GM18907 (cell line): ENCODE data around the gene PPP6R2.

ENCODE experiments used
- ATAC-seq: cut with Tn5 transposase; IDR thresholded peaks from one replicate; pipeline ENCODE4 v1.9.1; 2021; ENCODE audit warnings: mild to moderate bottlenecking, moderate library complexity; ENCODE audit not compliant: unreplicated experiment

The PPP6R2 gene

DNA sequence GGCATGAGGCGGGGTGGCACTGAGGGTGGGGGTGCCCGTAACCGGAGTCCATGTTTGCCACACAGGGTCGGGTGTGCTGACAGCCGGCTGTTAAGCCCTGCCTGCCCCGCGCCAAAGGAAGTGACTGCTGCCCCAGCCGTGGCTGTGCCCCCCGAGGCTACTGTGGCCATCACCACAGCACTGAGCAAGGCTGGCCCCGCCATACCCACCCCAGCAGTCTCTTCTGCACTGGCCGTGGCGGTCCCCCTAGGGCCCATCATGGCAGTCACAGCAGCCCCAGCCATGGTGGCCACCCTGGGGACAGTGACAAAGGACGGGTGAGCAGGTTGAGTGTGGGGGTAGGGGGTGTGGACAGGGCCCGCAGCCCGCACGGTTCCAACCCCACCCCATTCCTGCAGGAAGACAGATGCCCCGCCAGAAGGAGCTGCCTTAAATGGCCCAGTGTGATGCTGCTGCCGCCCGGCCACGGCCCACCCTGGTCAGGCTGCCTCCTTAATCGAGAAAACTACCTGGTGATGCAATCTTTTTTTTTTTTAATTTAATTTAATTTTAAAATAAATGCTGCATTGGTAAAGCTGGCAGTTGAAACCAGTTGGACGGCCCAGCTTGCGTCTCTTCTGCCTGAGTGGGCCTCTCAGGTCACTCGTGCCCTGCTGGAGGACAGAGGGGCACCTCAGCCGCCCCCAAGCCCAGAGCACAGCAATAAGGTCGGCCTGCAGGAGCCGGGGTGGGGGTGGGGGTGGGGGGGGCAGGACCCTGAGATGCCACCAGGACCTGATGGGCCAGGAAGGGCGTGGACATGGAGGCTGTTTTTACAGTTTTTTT is 100.9 kb downstream of the PPP6R2 start:
- no peak for ATAC-seq

GRCh38 chr22:50444663-50445062 is 101.5 kb downstream of the PPP6R2 start:
- no peak for ATAC-seq

GRCh38 chr22:50445071-50445879 is 102.1 kb downstream of the PPP6R2 start:
- no peak for ATAC-seq

DNA sequence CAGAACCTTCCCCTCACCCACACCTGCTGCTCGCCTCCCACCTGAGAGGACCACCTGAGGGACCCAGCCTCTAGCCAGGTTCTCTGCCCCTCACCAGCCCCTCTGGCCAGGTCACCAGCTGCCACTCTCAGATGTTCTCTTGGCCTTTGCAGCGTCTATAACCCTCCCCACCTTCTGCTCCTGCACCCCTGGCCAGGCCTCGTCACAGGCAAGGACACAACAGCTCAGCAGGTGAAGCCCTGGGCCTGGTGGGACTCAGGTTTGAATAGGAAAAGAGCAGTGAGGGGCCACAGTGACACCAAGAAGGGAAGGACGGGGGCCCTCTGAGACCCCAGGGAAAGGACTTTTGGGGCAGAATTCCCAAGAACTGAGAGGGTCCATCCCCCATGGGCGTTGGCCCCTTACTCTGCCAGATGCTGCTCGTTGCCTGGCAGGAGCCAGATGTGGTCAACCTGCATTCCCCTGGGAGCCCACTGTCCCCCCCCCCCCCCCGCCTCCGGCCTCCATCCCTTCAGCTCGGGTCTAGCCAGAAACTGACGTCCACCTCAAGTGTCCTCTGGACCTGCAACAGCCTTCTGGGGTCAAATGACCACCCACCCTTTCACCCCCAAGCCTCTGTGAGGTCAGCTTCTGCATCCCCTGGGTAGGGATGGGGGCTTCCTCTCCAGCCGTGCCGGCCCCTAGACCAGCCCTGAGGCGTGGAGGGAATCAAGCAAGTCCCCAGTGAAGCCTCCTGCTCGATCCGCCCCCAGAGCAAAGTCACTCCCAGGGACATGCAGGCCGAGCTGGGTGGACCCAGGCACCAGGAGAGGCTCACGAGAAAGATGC is 103.0 kb downstream of the PPP6R2 start:
- no peak for ATAC-seq

DNA sequence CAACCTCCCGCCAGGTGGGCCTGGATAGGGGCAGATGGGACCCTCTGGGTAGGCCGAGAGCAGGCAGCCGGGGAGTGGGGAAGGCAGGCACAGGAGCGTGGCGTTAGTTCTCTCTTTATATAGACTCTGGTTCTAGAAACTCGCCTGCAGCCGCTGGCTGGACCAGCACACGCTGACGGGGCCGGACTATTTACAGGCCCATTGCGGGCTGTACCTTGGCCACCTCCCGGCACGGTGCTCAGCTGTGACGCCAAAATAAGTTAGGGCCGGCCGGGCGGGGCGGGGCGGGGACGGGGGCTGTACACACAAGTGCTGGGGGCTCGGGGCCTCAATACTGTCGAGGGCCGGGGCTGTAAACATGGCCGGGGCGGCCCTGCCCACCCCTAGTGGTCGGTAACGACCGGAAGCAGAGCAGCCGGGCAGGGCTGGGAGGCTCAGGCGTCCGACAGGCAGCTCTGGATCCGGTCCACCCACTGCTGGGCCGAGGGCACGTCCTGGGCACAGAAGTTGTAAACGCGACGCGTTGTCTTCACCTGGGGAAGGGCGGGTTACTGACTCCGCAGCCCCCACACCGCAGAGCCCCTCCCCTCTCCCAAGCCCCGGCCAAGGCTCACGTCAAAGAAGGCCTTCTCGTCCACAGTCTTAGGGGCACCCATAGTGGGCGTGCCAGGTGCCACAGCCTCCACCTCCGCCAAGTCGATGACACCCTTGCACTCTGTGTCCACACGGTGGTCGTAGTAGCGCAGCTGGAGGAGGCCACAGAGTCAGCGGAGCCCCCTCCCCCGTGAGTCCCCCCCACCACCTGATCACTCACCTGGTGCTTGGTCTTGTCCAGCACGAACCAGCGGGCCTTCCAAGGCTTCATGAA is 103.8 kb downstream of the PPP6R2 start:
- no peak for ATAC-seq

GRCh38 chr22:50447576-50448551 is 104.7 kb downstream of the PPP6R2 start:
- ATAC-seq = no peak

DNA sequence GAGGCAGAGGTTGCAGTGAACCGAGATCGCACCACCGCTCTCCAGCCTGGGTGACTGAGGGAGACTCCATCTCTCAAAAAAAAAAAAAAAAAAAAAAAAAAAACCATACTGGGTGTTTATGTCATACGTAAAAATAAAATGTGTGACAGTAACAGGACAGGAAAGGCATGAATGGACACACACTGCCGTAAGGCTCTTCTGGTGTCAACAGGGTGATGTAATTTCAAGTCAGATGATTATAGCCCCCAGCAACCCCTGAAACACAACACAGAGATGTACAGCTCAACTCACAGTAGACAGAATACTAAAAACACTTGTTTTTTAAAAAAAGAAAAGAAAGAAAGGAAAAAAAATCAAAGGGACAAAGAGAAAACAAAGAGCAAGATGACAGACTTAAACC is 109.5 kb downstream of the PPP6R2 start:
- ATAC-seq = no peak

GRCh38 chr22:50454556-50455075 is 111.5 kb downstream of the PPP6R2 start:
- no peak for ATAC-seq

GRCh38 chr22:50455201-50455600 is 112.1 kb downstream of the PPP6R2 start:
- ATAC-seq = no peak

DNA sequence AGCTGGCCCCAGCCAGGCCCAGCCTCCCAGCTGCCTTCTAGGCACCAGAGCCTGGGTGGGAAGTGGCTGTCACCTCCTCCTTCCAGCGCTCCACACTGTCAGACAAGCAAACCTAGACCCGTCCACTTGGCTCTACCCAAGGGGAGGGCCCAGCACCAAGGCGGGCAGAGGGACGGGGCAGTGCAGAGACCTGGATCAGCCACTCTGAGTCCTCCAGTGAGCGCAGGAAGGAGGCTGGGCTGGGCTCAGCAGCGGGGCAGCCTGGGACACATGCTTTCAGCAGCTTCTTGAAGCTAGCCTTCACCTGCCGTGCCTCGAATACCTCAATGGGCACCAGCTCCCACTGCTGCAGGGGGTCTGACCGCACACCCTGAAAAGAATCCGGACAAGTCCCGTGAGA is 112.9 kb downstream of the PPP6R2 start:
- no peak for ATAC-seq

DNA sequence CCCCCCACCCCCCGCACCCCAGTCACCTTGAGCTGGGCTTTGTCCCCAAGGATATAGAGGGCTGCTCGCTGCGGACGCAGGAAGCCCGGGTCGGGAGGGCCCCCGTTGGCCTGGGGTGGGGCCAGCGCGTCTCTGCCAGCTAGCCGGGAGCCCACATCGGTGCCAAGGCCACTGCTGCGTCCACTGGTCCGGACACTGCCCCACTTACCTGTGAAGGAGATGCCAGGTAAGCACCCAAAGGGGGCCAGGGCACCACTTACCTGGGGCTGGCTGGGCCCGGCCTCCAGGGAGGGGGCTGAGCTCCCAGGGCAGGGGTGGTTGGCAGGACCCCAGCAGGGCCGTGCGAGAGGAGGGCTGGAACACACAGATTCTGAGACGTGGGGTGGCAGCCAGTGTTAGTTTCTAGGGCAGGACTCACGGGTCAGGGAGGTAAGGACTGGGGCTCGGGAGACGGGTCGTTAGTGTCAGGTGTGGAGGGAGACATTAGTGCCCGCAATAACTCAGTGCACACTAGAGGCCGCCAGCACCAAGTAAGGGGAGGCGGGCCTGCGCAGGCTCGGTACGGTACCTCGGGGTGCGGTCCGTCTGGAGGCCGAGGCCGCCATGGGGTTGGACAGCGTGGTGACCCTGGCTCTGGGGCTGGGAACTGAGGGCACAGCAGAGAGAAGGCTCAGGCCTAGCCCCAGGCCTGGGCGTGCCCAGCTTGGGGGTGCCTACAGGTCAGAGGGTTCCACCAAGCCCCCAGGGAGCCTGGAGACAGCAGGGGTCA is 113.5 kb downstream of the PPP6R2 start:
- no peak for ATAC-seq

- ATAC-seq = no peak
Observed at GRCh38 chr22:50459016-50459415, 115.9 kb downstream of the PPP6R2 start.

DNA sequence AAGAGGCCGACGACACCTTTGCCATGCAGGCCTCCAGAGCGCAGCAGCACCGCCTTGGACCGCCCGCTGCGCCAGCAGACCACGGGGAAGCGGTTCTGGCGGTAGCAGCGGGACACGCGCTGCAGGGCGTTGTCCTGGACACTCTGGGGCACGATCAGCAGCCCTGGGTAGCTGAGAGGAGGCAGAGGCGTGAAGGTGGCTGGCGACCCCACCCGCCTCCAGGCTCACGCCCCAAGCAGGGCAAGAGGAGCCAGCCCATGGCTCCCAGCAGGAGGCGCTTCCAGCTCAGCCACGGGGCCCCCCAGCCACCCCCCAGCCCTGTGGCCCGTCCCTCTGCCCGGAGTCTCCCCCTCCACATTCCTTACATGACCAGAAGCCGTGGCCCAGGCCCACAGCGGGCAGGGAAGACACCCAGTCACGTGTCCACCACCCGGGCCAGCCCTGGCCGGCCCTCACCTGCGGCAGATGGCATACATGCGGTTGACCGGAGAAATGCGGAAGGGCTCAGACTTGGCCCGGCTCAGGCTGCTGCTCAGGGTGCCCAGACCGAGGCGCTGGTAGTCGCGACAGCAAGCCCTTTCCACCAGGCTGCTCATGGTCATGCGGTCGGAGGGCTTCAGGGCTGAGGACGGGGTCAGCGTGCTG is 116.5 kb downstream of the PPP6R2 start:
- ATAC-seq = no peak

DNA sequence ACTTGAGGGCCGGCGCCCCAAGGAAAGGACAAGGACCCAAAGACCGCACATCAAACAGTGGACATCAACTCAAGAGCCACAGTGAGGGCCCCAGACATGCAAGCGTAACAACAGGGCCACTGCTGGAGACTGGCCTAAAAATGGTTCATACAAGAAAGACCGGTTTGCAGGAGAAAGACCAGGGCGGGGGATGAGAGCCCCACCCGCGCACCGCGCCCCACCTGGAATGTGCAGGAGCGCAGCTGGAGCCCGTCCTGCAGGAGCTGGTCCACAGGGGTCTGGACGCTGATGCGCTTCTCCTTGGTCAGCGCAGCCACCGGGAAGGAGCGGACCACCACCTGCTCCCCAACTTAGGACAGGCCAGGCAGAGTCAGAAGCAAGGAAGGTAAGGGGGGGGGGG is 117.8 kb downstream of the PPP6R2 start:
- ATAC-seq = no peak

GRCh38 chr22:50461536-50461935 is 118.4 kb downstream of the PPP6R2 start:
- no peak for ATAC-seq

DNA sequence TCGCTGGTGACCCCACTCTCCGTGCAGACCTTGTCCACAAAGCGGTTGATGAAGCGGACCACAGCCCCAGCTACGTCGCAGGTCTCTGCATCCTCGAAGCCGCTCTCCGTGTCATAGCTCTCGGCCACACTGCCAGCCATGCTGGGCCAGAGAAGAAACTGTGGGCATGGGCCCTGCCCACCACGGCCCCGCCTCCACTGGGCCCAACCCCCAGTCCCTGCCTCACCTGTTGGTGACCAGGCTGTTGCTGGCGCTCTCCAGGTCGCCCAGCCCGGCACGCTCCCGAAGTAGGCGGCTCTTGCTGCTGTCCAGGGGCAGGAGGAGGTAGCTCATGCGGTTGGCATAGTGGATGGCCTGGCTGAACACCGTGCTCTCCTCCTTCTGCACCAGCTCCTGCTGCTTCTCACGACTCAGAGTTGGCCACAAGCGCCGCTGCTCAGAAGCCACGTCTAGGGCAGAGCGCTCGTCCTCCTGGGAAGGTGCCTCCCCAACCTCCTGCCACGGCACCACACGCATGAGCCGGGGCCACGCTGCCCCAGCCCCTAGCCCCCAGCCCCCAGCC is 118.9 kb downstream of the PPP6R2 start:
- ATAC-seq = no peak

- no peak for ATAC-seq
Observed at GRCh38 chr22:50463188-50463900, 120.2 kb downstream of the PPP6R2 start.
